ENCODE results near the gene SNX25.
"Not testable (repeated sequence)": the region's sequence is repeated elsewhere in the genome, so short reads cannot be mapped to it uniquely, and the experiment has no call there.

Gene SNX25

DNA sequence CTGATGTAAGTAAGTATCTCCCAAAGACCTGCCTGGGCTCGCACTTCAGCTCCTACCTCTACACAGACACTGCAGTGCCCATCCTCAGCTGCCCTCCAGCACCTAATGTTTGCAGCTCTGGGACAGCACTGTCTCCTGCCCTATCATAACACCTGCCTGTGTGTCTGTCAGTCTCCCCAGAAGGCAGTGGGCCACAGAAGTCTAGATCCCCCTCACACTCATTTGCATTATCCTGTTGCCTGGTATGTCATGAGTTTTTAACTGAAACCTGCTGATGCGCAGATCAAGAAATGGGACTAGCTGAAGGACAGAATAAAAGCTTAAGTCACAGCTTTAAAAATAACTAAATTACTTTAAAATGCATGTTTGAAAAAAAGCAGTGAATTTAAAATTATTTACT lies 143.3 kb downstream of the SNX25 start:
- DNase-seq: no peak

GRCh38 chr4:185357211-185357610 lies 147.8 kb downstream of the SNX25 start:
- no peak for DNase-seq

GRCh38 chr4:185357733-185358440 lies 148.5 kb downstream of the SNX25 start:
- DNase-seq: no peak

DNA sequence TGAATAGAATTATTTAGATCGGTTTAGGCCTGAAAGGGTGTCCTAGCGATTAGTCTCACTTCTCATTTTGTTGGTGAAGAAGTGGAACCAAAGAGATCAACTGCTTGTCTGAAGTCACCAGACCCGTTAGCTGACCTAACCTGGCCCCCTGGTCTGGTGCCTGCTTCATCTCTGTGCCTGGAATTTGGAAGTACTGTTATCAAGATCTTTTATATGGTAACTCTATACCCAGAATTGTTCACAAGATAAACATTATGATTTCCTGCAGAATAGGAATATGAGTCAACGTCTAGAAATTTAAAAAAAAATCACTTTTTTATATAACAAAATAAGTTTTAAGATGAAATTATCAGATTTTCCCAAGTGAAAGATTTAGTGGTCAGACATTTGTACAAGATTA lies 149.1 kb downstream of the SNX25 start:
- DNase-seq: no peak

- no peak for DNase-seq
Measured at GRCh38 chr4:185358959-185359358, 149.6 kb downstream of the SNX25 start.

- no peak for DNase-seq
Measured at GRCh38 chr4:185359767-185360446, 150.5 kb downstream of the SNX25 start.

- no peak for DNase-seq
Measured at GRCh38 chr4:185361872-185362271, 152.5 kb downstream of the SNX25 start.

DNA sequence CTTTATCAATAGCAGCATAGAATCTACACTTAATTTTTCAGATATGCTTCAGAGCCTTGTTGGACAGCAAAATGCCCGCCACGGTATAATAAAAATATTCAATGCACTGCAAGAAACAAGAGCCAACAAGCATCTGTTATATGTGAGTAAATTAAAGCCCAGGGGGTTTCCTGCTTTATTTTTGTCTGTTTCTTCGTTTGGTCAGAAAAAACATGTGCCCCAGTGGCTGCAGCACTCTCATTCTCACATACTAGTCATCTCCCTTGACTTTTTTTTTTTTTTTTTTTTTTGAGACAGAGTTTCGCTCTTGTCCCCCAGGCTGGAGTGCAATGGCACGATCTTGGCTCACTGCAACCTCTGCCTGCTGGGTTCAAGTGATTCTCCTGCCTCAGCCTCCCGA lies 153.2 kb downstream of the SNX25 start:
- DNase-seq: not testable (repeated sequence)

- no peak for DNase-seq
Measured at GRCh38 chr4:185363251-185363650, 153.9 kb downstream of the SNX25 start.

GRCh38 chr4:185364886-185365285 lies 155.5 kb downstream of the SNX25 start:
- no peak for DNase-seq

DNA sequence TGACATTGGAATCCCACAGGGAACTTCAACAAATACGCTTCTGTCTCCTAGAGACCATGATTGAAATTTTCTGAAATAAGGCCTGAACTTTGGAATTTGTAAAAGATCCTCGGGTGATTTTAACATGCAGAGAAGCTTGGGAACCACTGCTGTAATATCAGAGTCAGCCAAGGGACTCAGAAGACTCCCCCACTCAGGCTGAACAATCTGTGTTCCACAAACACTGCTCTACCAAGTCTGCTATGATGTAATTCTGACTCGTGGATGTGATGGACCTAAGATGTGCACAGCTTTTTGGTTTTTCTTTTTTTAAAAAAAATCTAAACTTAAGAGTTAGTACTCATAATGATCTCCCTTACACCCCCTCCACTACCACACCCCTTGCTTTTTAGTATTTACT lies 160.3 kb downstream of the SNX25 start:
- no peak for DNase-seq

DNA sequence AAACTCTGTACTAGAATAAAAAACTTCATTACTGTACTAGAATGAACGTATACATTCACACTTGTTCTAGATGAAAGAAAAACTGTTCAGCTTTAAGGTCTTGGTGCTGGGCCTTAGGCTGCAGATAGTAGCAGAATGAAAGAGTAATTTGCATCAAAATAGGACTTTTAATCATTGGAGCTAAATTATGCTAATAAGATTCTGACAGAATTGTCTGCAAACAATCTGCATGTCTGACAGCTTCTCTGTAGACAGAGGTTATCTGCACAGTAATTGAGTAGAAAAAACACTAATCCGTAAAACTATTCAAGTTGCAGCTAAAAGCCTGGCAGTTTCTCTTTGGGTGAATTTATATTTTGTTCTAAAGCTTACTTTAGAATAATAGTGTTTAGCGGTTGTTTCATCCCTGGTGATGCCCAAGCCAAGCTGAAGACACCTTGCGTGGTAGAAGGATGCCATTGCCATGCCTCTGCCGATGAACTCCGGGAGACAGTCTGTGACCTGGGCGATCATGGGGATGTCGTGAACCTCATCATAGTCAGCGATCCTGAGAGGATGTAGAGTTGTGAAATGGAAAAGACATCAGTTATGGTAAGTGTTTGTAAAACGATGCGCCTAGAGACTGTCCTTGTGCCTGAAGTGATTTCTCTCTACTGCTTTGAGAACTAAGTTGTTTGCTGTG lies 161.0 kb downstream of the SNX25 start:
- DNase-seq: no peak

DNA sequence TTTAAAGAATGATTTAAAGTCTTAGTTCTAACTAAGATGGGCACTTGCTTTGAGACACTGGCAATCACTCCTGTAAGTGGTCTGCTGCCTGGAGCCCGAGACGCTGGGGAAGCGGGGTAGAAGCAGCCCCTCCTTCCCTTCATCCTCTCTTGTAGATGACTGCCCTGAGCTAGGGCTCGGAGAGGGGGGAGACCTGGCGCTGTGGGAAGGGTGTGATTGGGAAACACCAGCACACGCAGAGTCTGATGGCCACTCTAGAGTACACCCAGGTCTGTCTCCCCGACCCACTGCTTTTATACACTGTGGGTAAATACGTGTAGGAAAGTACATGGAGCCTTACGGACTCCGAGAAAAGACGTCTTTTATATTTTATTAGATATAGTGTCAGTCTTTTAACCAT lies 162.3 kb downstream of the SNX25 start:
- DNase-seq: no peak

GRCh38 chr4:185374027-185374426 lies 164.6 kb downstream of the SNX25 start:
- DNase-seq: no peak

GRCh38 chr4:185374573-185374972 lies 165.2 kb downstream of the SNX25 start:
- no peak for DNase-seq

- no peak for DNase-seq
Measured at GRCh38 chr4:185378264-185378663, 168.9 kb downstream of the SNX25 start.

DNA sequence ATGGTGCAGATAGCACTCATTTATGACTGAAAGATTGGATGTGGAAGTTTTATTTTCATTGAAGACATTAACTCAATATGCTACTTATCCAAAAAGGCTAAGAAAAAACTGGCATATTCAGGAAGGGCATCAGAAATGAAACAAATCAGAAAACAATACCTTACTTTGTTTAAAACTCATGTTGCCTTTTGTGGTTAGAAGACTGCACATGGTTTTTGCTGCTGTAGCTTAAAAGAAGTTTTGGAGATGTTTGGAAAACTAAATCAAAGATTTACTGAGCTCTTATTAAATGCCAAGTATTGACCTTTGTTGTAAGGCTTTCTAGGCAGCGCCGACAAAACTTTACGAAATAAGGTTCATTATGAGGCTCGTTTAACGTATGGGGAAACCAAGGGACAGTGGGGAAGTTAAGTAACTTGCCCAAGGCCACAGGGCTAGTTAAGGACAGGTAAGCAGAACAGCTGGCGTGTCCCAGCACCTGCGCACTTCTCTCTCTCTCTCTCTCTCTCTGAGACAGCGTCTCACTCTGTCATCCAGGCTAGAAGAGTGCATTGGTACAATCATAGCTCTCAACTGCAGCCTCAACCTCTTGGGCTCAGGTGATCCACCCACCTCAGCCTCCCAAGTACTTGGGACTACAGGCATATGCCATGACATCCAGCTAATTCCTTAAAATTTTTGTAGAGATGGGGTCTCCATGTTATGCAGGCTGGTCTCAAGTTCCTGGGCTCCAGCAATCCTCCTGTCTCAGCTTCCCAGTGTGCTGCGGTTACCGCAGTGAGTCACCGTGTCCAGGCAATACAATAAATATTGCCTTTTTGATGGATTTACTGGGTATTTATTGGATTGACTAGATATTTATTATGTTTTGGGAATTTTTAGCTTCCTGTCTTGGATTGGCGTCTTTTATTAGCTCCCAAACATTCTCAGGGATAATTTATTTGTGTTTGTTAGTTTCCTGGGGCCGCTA lies 170.2 kb downstream of the SNX25 start:
- DNase-seq: no peak

DNA sequence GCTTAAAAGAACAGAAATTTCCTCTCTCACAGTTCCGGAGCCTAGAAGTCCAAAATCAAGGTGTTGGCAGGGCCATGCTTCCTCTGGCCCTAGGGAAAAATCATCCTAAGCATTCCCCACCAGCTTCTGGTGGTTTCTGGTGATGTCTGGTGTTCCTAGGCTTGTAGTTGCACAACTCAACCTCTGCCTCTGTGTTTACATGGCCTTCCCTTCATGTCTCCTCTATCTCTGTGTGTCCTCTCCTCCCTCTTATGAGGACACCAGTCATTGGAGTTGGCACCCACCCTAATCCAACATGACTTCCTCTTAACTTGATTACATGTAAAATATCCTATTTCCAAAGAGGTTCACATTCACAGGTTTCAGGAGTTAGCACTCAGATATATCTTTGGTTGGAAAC lies 170.9 kb downstream of the SNX25 start:
- no peak for DNase-seq

DNA sequence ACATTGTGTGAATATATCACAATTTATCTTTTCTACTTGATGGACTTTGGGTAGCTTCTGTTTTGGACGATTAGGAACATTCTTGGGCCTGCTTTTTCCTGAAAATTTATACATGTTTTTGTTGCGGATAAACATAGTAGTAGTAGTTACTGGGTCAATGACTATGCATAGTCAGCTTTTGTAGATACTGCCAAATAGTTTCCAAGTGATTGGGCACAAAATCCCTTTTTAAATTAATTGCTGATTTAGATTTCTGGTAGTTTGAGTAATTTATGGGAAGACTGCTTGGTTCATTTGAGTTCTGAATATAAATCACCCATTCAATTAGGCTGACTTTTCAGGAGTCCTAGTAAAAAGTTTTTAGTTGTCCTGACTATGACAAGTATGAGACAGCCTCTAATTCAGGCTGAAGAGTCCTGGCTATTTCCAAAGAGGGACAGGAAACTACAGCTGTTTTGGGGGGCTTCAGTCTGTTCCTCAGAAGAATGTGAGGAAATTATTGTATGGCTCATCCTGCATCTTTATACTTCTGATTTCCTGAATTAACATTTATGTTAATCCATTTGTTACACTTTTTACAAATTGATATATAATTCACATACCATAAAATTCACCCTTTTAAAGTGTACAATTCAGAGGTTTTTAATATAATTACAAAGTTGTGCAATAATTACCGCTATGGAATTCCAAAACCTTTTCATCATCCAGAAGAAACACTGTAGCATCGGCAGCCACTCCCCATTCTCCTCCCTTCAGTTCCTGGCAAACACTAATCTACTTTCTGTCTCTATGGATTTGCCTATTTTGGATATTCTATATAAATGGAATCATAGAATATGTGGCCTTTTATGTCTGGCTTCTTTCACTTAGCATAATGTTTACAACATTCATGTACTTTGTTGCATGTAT lies 172.1 kb downstream of the SNX25 start:
- no peak for DNase-seq

- DNase-seq: no peak
Measured at GRCh38 chr4:185382754-185383153, 173.4 kb downstream of the SNX25 start.

DNA sequence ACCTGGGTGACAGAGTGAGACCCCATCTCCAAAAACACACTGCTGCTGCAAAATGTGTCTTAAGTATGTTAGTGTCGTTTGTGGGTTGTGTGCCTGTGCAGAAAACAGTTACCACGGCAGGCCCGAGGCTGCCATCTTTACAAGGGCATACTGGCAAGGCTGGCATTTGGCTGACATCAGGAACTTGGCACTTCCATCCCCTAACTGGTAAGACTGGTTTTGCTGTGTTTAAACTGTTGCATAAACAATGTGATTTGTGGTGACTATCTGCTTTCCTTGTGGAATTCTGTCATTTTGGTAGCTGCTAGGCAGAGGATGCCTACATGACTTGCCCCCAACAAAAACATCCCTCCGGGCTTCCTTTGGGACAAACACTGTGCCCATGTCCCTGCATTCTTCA lies 174.1 kb downstream of the SNX25 start:
- DNase-seq: no peak

- no peak for DNase-seq
Measured at GRCh38 chr4:185384061-185384460, 174.7 kb downstream of the SNX25 start.

Measured in NK-92 treated with Interleukin-12 subunit alpha and Interleukin-12 subunit beta, amount 100 ng/mL, for 24 hours (cell line).